Peyer's patch (tissue), 4 donors: Measurements from ENCODE around the gene NOXA1.

ENCODE experiments used
- POLR2A ChIP-seq, 2 donors: fragments of 450-650 bp; IDR thresholded peaks; one replicate each; pipeline ENCODE4 v1.5.1; 2017; ENCODE audit warnings: antibody characterized with exemption in 2 of 2, mild to moderate bottlenecking in 2 of 2, moderate library complexity in 2 of 2
- TF ChIP-seq, protein P1 (sequence below), 6 experiments: fragments of 450-650 bp in 4 of 6; fragments of 200-600 bp in 2 of 6; sonication (generic) in 1 of 6; IDR thresholded peaks; one replicate each; pipeline ENCODE4 v1.5.1; 2017 to 2019; ENCODE audit warnings: antibody characterized with exemption in 6 of 6, mild to moderate bottlenecking in 3 of 6, moderate library complexity in 1 of 6

DNA sequence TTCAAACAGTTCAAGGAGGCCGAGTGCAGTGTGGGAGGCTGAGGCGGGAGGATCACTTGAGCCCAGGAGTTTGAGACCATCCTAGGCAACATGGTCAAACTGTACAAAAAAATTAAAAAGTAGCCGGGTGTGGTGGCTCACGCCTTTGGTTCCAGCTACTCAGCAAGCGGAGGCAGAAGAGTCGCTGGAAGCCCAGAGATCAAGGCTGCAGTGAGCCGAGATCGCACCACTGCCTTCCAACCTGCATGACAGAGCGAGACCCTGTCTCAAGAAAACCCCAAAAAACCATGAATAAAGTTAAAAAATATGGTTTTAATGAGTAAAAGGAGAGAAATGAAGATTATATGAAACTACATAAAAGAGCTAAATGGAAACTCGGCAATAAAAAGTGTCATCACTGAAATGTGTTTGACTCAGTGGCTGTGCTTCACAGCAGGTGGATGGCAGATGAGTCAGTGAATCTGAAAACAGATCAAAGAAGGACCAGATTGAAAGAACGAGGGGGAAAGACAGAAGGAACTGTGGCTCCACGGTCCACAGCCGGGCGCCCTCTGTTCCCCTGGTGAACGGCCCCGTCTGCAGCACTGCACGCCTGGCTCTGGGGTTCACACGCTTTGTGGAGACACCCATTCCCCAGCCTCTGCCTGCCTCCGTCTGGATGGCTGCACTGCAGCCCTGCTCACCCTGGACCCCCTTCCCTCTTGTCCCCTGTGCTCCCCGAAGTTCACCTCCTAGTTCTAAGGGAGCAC lies 25.3 kb upstream of the NOXA1 start:
- TF ChIP-seq, protein P1, sequence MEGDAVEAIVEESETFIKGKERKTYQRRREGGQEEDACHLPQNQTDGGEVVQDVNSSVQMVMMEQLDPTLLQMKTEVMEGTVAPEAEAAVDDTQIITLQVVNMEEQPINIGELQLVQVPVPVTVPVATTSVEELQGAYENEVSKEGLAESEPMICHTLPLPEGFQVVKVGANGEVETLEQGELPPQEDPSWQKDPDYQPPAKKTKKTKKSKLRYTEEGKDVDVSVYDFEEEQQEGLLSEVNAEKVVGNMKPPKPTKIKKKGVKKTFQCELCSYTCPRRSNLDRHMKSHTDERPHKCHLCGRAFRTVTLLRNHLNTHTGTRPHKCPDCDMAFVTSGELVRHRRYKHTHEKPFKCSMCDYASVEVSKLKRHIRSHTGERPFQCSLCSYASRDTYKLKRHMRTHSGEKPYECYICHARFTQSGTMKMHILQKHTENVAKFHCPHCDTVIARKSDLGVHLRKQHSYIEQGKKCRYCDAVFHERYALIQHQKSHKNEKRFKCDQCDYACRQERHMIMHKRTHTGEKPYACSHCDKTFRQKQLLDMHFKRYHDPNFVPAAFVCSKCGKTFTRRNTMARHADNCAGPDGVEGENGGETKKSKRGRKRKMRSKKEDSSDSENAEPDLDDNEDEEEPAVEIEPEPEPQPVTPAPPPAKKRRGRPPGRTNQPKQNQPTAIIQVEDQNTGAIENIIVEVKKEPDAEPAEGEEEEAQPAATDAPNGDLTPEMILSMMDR (IDR thresholded peaks at IDR 0.05), result no peak
- TF ChIP-seq POLR2A (IDR thresholded peaks at IDR 0.05), result no peak
